ENCODE data around the gene IGSF21. TPM values are rescaled to one million over a fixed set of nuclear protein-coding genes. Genes with fewer than 3 reads are reported as not detected.

Gene IGSF21
- total RNA-seq, 1 donor from 2014 or later = 4.5 TPM

DNA sequence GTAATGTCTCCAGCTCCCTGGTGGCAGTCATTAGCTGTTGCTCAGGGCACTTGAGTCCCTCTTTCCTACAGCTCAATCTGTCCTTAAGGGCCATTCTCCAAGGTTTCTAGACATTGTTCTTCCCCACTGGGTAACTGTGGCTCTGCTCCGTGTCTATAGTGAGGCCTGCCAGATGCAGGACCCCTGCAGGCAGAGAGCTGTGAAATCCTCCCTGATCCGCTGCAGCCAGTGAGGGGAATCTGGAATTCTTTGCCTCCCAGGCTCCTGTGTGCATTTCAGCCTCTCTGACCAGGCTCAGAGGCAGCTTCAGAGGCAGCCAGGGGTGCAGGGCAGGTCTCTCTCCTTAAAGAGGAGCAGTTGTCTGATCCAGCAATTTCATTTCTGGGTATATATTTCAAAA, 14.4 kb upstream of the IGSF21 start:
- DNase-seq (ENCODE audit: low spot score) = no peak
- intact Hi-C loops (cut with DNase I) = no loop called here
- no peak for ATAC-seq

DNA sequence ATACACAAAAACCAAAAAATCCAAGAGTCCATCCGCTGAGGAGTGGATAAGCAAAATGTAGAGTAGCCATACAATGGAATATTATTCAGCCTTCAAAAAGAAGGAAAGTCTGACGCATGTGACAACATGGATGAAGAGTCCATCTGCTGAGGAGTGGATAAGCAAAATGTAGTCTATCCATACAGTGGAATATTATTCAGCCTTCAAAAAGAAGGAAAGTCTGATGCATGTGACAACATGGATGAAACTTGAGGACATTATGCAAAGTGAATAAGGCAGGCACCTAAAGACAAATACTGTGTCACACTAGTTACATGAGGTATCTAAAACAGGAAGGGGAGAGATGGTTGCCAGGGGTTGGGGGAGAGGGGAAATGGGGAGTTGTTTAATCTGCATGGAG, 14.0 kb upstream of the IGSF21 start:
- intact Hi-C loops (cut with DNase I) = no loop called here
- ATAC-seq (no peak), DNase-seq (ENCODE audit: low spot score) (no peak)

DNA sequence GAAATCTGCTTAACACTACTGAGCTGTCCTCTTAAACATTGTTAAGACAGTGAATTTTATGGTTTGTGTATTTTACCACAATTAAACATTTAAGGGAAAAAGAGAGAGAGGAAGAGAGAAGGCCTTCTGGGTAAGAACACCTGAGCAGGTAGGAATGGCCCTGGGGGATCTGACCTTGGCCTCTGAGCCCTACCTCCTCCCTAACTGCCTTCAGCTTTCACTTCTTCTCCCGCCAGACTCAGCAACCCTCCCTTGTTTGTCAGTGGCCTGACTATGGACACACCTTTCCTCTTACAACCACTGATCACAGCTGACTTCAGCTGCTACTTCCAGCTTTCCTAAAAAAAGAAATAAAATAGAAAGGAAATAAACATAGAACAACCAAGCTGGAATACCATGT, 13.5 kb upstream of the IGSF21 start:
- intact Hi-C loops (cut with DNase I) = no loop called here
- ATAC-seq = no peak

DNA sequence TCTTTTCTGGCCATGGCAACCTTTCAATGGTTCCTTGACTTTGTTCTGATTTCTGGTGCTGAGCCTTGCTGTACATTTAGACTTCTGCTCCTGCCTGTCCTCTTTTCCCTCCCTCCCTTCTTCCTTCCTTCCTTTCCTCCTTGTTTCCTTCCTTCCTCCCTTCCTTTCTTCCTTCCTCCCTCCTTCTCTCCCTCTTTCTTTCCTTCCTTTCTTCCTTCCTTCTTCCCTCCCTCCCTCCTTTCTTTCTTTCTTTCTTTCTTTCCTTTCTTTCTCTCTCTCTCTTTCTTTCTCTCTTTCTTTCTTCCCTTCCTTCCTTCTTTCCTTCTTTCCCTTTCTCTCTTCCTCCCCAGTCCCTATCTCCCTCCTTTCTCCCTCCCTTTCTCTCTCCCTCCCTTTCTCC, 10.4 kb upstream of the IGSF21 start:
- no peak for ATAC-seq
- intact Hi-C loops (cut with DNase I) = no loop called here
- no peak for DNase-seq (ENCODE audit: low spot score)

More for the DNA sequence above, 13.5 kb upstream of the IGSF21 start:
- DNase-seq (ENCODE audit: low spot score) = no peak

DNA sequence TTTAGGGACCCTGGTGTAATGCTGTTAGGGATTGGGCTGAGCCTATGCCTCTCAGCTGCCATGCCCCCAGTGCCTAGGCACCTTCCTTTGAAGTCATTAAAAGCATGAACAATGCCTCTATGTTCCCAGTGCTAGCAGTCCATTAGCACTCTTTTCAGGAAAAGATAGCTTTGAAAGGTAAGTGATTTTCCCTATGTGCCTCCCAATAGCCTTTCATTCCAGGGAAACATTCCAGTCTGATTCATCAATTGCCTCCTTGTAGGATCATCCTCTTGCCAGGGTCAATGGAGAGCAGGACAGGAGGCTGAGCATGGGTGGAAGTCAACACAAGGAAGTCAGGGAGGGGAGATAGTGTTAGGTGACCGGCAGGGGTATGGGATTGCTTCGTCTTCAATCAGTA, 8.6 kb upstream of the IGSF21 start:
- no peak for ATAC-seq
- intact Hi-C loops (cut with DNase I) = no loop called here
- no peak for DNase-seq (ENCODE audit: low spot score)

DNA sequence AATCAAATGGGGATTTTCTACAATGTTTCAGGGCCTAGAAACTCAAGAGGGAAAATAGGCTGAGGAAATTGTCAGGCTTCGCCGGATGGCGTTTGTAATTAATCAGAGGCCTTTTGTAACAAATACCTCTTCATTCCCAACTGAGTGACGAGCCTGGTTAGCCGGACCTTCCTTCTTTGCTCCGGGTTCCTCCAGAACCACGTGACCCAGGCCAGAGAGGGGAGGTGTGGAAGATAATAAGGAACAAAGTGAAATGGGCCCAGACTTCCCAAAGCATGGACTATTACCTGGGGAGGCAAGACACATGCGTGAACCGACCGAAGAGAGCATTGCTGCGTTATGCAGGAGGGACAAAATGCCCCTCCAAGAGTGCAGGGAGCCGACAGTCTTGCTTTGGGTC, 7.5 kb upstream of the IGSF21 start:
- intact Hi-C loops (cut with DNase I) = no loop called here
- DNase-seq (ENCODE audit: low spot score) (no peak), ATAC-seq (no peak)

DNA sequence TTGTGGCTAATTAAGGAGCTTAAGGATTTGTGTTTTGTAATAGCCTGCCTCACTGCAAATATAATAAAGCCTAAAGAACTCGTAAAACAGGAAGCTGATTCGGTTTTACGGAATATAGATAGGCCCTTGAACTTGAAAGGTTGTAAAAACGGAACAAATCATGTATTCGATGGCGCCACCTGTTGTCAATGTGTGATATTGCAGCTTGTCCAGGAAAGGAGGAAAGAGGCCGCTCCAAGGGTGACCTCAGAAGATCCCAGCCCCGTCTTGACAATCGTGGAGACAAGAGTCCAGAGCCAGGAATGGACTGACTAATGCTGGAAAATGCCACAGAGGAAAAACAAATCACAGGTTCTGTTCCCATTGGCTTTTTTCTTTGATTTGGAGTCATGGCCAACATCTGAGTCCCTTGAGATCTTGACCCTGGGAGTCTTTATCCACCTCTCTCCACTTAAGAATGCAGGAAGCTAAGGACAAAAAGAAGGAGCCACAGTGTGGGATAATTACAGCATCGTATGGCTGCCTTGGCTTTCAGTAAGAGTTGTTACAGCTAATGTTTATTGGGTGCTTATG, 7.0 kb upstream of the IGSF21 start:
- peak; percentile 82 for DNase-seq (ENCODE audit: low spot score)

DNA sequence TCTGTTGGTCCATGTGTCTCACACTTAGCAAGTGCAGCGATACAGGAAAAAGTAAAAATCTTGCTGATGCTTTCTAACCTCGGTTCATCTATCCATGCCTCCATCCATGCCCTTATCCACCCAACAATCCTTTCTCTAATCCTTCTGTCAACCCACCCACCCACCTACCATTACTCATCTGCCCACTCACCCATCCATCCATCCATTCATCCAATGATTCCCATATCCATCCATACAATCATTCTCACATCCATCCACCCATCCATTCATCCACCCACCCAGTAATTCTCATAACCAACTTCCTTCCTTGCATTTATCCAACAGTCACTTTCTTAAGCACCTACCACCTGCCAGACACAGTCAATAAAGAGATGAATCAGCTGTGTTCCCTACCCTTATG, 6.1 kb upstream of the IGSF21 start:
- intact Hi-C loops (cut with DNase I) = no loop called here
- DNase-seq (ENCODE audit: low spot score) = no peak
- ATAC-seq = no peak

More for the DNA sequence above, 7.0 kb upstream of the IGSF21 start:
- intact Hi-C loops (cut with DNase I) = no loop called here
- peak; percentile 45 for ATAC-seq

DNA sequence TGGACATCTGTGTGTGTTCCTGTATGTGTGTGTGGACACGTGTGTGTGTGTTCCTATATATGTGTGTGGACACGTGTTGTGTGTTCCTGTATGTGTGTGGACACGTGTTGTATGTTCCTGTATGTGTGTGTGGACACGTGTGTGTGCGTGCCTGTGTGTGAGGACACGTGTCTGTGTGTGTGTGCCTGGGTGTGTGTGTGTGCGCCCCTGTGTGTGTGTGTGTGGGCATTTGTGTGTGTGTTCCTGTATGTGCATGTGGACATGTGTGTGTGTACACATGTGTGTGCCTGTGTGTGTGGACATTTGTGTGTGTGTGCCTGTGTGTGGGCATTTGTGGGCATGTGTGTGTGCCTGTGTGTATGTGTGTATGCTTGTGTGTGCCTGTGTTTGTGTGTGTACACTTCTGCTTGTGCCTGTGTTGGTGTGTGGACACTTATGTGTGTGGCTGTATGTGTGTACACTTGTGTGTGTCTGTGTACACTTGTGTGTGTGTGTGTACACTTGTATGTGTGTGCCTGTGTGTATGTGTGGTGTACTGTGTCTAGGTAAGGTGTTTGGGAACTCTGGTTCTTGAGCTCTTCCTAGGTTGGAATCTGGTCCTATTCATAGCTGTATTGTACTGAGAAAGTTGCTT, 3.7 kb upstream of the IGSF21 start:
- DNase-seq (ENCODE audit: low spot score) (no peak), ATAC-seq (no peak)
- intact Hi-C loops (cut with DNase I) = no loop called here

DNA sequence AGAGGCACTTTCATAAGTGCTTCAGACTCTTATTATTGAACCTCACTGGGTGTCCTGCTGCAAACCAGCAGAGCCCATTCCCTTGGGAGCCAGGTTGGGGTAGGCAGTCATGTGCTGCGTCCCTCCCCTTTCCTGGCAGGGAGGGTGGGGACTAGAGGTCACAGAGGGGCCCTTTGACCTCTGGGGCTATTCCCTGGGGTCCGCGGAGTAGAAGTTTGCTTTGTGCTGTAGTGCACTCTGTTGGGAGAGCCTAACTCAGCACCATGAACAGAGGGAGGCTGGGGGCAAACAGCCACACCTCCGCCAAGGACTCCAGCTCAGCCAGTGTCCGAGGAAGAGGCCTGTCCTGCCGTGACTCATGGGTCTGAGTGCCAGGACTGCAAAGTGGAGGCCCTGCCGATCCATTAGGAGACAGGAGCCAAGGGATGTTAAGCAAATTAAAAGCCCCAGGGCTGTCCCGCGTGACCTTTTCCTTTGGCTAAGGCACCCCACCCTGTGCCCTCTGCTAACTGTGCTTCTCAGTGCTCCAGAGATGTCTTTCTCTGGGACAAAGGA, 3.0 kb upstream of the IGSF21 start:
- intact Hi-C loops (cut with DNase I) = no loop called here
- ATAC-seq (no peak), DNase-seq (ENCODE audit: low spot score) (no peak)

DNA sequence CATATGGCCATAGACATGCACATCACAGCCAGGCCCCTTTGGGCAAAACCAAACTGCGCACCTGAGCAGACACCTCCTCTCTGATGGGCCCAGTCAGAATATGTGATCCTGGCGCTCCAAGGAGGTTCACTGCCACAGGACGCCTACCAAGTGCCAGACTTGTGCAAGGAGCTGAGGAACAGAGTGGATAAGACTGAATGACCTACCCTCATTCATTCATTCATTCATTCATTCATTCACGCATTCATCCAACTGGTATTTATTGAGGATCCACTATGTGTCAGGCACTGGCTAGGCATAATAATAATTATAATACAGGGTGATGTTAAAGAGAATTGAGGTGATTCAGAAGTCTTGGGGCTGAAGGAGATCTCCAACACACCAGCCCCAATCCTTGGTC, 2.4 kb upstream of the IGSF21 start:
- DNase-seq (ENCODE audit: low spot score) (no peak), ATAC-seq (no peak)
- intact Hi-C loops (cut with DNase I) = no loop called here

DNA sequence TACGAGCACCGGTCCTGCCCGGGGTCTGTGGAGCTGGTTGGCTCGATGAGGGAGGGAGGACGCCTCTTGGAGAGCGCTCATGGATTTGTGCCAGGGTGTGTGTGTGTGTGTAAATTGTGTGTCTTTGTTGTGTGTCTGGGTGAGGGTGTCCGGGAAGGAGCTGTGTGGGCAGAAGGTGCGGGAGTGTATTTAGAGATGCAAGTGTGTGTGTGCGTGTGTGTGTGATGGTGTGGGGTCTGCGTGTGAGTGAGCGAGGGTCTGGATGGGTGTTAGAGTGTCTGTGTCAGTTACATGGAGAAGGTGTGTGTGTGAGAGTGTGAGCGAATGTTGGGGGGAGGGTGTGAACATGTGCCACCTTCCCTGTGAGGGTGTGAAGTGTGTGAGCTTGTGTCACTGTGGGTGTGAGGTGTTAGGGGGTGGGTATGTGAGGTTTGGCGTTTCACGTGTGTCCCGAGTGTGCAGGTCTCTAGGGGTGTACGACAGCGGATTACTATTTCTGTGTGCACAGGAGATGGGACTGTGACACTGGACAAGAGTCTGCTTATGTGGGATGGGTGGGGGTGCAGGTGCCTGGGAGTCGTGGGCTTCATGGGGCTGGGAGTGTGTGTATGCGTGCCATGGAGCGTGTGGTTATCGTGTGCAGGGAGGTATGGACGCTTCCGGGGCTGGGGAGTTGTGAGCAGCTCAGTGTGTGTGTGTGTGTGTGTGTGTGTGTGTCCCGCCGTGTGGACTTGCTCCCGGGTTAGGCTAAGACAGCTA, 880 bp downstream of the IGSF21 start:
- intact Hi-C loops (cut with DNase I) = no loop called here
- DNase-seq (ENCODE audit: low spot score) (no peak), ATAC-seq (no peak)

DNA sequence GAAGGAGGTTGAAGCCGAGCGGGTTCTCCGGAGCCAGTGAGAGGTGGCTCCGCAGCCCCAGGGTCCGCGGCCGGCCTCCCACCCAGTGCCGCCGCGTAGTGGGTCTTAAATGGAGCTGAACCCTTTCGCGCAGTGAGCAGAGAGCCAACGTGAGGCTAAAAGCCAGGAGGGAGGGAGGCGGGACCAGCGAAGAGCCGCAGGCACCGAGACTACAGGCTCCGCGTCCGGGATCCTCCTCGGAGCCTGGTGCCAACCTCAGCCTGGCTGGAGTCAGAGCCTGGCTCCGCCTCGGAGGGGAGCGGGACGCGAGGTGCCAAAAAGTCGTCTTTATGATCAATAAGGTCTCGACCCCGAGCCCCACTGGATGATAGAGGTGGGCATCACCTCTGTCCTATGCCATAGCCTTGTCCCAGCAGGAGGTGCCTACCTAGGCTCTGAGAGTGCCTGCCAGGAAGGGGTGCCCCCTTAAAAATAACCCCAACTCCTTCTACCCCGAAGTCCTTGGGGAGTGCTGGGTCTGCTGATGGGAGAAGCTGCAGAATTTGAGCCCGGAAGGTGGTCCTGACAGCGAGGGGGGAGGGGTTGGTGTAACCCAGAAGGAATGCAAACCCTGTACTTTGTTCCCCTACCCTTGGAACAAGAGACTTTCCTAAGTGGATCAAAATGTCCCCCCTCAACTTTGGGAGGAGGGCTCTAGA, 1.6 kb downstream of the IGSF21 start:
- ATAC-seq = no peak
- intact Hi-C loops (cut with DNase I) = no loop called here
- no peak for DNase-seq (ENCODE audit: low spot score)

DNA sequence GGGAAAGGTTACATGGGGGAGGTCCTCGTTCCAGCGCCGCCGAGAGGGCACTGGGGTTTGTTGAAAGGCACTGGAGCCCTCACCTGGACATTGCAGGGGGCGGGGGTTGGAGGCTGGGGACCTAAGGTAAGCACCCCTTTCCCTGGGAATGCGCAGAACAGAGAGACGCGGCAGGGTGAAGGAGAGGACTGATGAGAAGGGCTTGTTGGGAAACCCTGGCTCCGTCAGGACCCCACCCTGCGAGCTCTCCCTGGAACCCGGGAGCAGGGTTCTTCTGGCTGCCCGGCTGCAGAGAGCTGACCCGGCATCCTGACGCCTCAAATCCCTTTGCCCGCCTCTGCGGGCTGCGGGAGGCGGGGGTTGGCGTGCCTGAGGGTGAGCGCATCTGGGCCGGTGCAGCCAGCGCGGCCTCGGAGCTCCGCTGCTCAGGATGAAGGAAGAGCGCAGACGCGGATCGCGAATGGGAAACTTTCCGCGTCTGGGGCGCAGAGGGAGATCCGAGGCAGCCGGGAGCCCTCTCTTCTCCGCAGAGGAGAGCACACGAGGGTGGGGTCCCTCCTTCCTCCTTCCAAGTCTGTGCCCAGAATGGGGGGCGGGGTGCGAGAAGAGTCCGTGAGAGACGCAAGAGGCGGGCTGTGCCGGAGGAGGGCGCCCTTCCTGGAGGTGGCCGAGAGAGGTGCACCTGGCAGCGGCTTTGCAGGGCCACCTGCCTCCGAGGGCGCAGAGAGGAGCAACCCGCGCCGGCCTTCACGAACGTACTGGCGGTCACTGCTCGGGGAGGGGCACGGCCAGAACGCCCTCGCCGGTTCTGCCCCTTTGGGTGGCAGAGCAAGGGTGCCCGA, 2.4 kb downstream of the IGSF21 start:
- ATAC-seq = peak; percentile 67
- DNase-seq (ENCODE audit: low spot score) = peak; percentile 66
- intact Hi-C loops (cut with DNase I) = no loop called here

DNA sequence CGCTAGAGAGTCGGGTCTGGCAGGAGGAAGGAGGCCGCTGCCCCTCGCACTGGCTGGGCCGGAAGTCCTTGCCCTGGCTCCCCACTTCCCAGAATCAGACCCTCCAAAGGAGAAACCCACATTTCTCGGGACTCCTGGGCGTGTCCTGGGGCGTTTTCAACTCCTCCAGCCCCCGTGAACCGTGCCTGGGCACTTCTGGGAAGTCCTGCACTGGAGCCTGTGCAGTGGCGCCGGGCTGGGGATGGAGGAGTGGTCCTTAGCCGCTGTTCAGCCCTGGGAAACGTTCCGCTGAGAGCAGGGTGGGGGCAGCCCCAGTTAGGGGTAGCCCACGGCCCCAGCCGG, 3.0 kb downstream of the IGSF21 start:
- intact Hi-C loops (cut with DNase I) = no loop called here
- ATAC-seq (peak; percentile 48), DNase-seq (ENCODE audit: low spot score) (no peak)

DNA sequence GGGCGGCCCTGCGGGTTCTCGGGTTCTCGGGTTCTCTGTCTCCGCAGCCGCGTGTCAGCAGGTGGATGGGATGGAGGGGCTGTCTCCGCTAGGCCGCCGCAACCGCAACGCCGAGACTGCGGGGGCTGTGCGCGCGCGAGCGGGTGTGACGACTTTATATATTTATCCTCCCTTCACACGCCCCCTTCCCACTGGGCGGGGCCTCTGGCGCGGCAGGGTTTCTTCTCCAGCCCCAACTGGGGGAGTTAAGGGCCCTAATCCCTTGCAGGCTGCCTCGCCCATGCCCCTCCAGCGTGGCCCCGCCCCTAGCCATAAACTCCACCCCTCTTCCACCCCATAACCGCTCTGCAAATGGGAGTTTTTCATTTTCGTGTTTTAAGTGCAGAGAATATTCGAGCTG, 3.4 kb downstream of the IGSF21 start:
- intact Hi-C loops (cut with DNase I) = no loop called here
- peak; percentile 66 for DNase-seq (ENCODE audit: low spot score)
- ATAC-seq = peak; percentile 73

DNA sequence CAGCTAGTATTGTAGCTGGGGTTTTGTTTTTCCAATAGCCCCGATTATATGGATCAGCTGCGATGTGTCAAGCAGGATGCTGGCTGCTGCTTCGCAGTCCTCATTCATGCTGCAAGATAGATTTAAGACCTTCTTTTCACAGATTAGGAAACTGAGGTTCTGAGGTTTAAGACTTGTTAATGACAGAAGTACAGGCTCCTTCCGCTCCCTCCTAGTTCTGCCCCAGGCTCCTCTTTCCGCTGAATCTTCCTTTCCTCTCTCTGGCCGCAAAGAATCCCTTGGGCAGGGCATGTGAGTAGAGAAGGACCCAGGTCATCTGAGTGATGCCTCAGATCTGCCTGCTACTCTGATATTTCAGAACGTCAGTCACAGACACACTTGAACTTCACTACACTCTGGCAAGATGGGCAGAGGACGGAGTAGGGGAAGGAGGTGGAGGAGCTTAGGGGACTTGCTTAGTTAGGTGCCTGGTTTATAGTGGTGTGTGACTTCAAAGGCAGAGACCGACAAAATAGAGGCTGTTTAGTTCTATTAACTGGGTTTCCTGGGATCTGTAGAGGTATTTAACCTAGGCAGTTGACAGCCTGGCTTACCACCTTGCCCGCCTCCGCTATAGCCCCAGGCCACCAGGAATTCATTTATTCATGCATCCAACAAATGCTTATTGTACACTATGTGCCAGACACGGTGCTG, 4.2 kb downstream of the IGSF21 start:
- no peak for DNase-seq (ENCODE audit: low spot score)
- intact Hi-C loops (cut with DNase I) = no loop called here

DNA sequence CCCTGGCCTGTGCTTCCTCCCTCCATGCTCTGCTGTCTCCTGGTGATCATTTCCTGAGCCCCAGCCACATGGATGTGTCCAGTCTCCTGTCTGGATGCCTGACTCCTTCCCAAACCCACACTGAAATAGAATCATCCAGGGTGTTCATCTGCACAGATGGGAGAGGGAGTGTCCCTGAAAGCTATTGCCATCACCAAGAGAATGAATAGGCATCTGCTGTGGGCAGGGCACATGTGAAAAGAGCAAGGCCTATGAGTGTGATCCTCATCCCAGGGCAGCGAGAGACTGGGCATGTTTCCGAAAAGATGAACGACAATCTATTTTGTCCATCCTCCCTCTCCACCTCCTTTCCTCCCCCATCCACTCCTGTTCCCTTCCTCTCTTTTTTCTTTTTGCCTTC, 5.0 kb downstream of the IGSF21 start:
- ATAC-seq (no peak), DNase-seq (ENCODE audit: low spot score) (no peak)
- intact Hi-C loops (cut with DNase I) = no loop called here

More for the DNA sequence above, 4.2 kb downstream of the IGSF21 start:
- no peak for ATAC-seq

All from sciatic nerve (tissue), 2 donors.